Adipose tissue (tissue), 3 donors: ENCODE results near the gene CBX4. TPM values are rescaled to one million over a fixed set of nuclear protein-coding genes. Genes with fewer than 3 reads are reported as not detected.

ENCODE experiments used
- H3K27ac ChIP-seq: one replicate; pipeline ENCODE4 v1.5.1; 2013; ENCODE audit warnings: low read depth, low read length
- WGBS, 3 donors: extraction: QIAGEN DNeasy Blood & Tissue Kit; methylation state at CpG; one replicate each; pipeline ENCODE4 v1.1.7; 2013; 5-methylcytosine and 5-hydroxymethylcytosine counted together
- polyA plus RNA-seq, 3 donors: library from polyadenylated mRNA; stranded (reverse); fragments of 200-250 nt; gene quantifications; one replicate each; pipeline ENCODE4 v1.2.3, GENCODE V29; 2013
- donor health status: healthy with polysubstance abuse.
- donor health status: Bipolar disorder and iron deficiency.
- donor health status: healthy.

The CBX4 gene
- polyA plus RNA-seq, 3 donors = 6.3 to 10.6 (median 8.0) TPM

GRCh38 chr17:79821331-79822095 is 17.7 kb downstream of the CBX4 start:
- H3K27ac ChIP-seq = no peak overlapping the region
- WGBS, 3 donors = 72 to 91% (median 88%) methylated on average over 12 of the region's 12 CpGs

- no peak overlapping the region for H3K27ac ChIP-seq
- WGBS, 3 donors = 75 to 93% (median 92%) methylated on average over 4 of the region's 4 CpGs
Observed at GRCh38 chr17:79820959-79821330, 18.3 kb downstream of the CBX4 start.

- WGBS, 3 donors = 95 to 96% (median 96%) methylated on average over 13 of the region's 13 CpGs
Observed at GRCh38 chr17:79819534-79820276, 19.5 kb downstream of the CBX4 start.

GRCh38 chr17:79819085-79819484 is 20.2 kb downstream of the CBX4 start:
- 86 to 87% (median 86%) methylated on average over 5 of the region's 5 CpGs for WGBS, 3 donors
- H3K27ac ChIP-seq = no peak overlapping the region

More at GRCh38 chr17:79819534-79820276, 19.5 kb downstream of the CBX4 start:
- H3K27ac ChIP-seq = no peak overlapping the region

- no peak overlapping the region for H3K27ac ChIP-seq
- WGBS, 3 donors = 91 to 94% (median 93%) methylated on average over 12 of the region's 12 CpGs
Observed at GRCh38 chr17:79818026-79818758, 21.0 kb downstream of the CBX4 start.

- no peak overlapping the region for H3K27ac ChIP-seq
- 51 to 61% (median 59%) methylated on average over 34 to 41 of the region's 41 CpGs for WGBS, 3 donors
Observed at GRCh38 chr17:79815836-79816461, 23.3 kb downstream of the CBX4 start.

- 4 to 10% (median 4%) methylated on average over 90 to 96 of the region's 96 CpGs for WGBS, 3 donors
- no peak overlapping the region for H3K27ac ChIP-seq
Observed at GRCh38 chr17:79814974-79815835, 24.0 kb downstream of the CBX4 start.

GRCh38 chr17:79814127-79814973 is 24.9 kb downstream of the CBX4 start:
- H3K27ac ChIP-seq = no peak overlapping the region
- 8 to 27% (median 9%) methylated on average over 41 to 43 of the region's 43 CpGs for WGBS, 3 donors

- no peak overlapping the region for H3K27ac ChIP-seq
- 2 to 10% (median 2%) methylated on average over 25 to 78 of the region's 89 CpGs for WGBS, 3 donors
Observed at GRCh38 chr17:79813297-79814126, 25.7 kb downstream of the CBX4 start.

GRCh38 chr17:79812353-79813258 is 26.6 kb downstream of the CBX4 start:
- H3K27ac ChIP-seq = no peak overlapping the region
- 3 to 8% (median 3%) methylated on average over 61 to 72 of the region's 72 CpGs for WGBS, 3 donors

GRCh38 chr17:79811868-79812352 is 27.3 kb downstream of the CBX4 start:
- no peak overlapping the region for H3K27ac ChIP-seq
- WGBS, 3 donors = 5 to 11% (median 6%) methylated on average over 20 of the region's 20 CpGs

GRCh38 chr17:79811011-79811867 is 28.0 kb downstream of the CBX4 start:
- no peak overlapping the region for H3K27ac ChIP-seq
- WGBS, 3 donors = 2 to 4% (median 3%) methylated on average over 63 to 66 of the region's 66 CpGs

- no peak overlapping the region for H3K27ac ChIP-seq
- 1 to 2% (median 1%) methylated on average over 56 to 79 of the region's 79 CpGs for WGBS, 3 donors
Observed at GRCh38 chr17:79810130-79811010, 28.9 kb downstream of the CBX4 start.
